MM.1S (cell line): Measurements from ENCODE around the gene AUTS2.

Experiments
- DNase-seq: peaks from one replicate; pipeline ENCODE4 v3.0.0-alpha.2; 2015
- H2AFZ ChIP-seq: fragments of 300-600 bp; sonication (generic); 2 replicates; pipeline ENCODE4 v1.6.0; 2016; ENCODE audit warnings: antibody characterized with exemption, low read length
- H3F3A ChIP-seq: fragments of 300-600 bp; sonication (generic); 2 replicates; pipeline ENCODE4 v1.6.1; 2016; ENCODE audit warnings: mild to moderate bottlenecking, antibody characterized with exemption, low read length, moderate library complexity, mixed read lengths; ENCODE audit not compliant: insufficient read depth
- H3K27ac ChIP-seq: fragments of 300-600 bp; sonication (generic); 2 replicates; pipeline ENCODE4 v1.5.1; 2016; ENCODE audit warnings: mild to moderate bottlenecking, low read length
- H3K27me3 ChIP-seq: fragments of 300-600 bp; sonication (generic); replicated peaks from 2 replicates; pipeline ENCODE4 v1.6.0; 2016; ENCODE audit warnings: low read length; ENCODE audit not compliant: insufficient read depth
- H3K36me3 ChIP-seq: fragments of 300-600 bp; sonication (generic); replicated peaks from 2 replicates; pipeline ENCODE4 v1.6.1; 2016; ENCODE audit warnings: mild to moderate bottlenecking, low read length, mixed read lengths; ENCODE audit not compliant: insufficient read depth
- H3K4me1 ChIP-seq: fragments of 300-600 bp; sonication (generic); 2 replicates; pipeline ENCODE4 v1.6.1; 2016; ENCODE audit warnings: low read length, mixed read lengths
- H3K4me2 ChIP-seq: fragments of 300-600 bp; sonication (generic); 2 replicates; pipeline ENCODE4 v1.6.0; 2016; ENCODE audit warnings: low read depth, low read length
- H3K4me3 ChIP-seq: fragments of 300-600 bp; sonication (generic); 2 replicates; pipeline ENCODE4 v1.5.1; 2016; ENCODE audit warnings: low read length, mixed read lengths
- H3K79me2 ChIP-seq: fragments of 300-600 bp; sonication (generic); 2 replicates; pipeline ENCODE4 v1.6.1; 2016; ENCODE audit warnings: mixed run types, low read length, mixed read lengths
- H3K9ac ChIP-seq: fragments of 300-600 bp; sonication (generic); 2 replicates; pipeline ENCODE4 v1.6.1; 2016; ENCODE audit warnings: low read length, mixed read lengths
- H3K9me2 ChIP-seq: fragments of 300-600 bp; sonication (generic); replicated peaks from 2 replicates; pipeline ENCODE4 v1.6.1; 2016; ENCODE audit warnings: mild to moderate bottlenecking, low read length, mixed read lengths; ENCODE audit not compliant: insufficient read depth
- H3K9me3 ChIP-seq: fragments of 300-600 bp; sonication (generic); replicated peaks from 2 replicates; pipeline ENCODE4 v1.6.1; 2016; ENCODE audit warnings: mild to moderate bottlenecking, low read length, mixed read lengths; ENCODE audit not compliant: insufficient read depth
- H4K20me1 ChIP-seq: fragments of 300-600 bp; sonication (generic); 2 replicates; pipeline ENCODE4 v1.6.1; 2016; ENCODE audit warnings: mild to moderate bottlenecking, low read length, moderate library complexity, mixed read lengths; ENCODE audit not compliant: insufficient read depth
- EZH2 ChIP-seq: fragments of 300-600 bp; sonication (generic); optimal IDR thresholded peaks from 2 replicates; pipeline ENCODE3; 2017; ENCODE audit warnings: low read depth, mild to moderate bottlenecking, antibody characterized with exemption, low read length, mixed read lengths
- EZH2phosphoT487 ChIP-seq: fragments of 300-600 bp; sonication (generic); IDR thresholded peaks from 2 replicates; pipeline ENCODE4 v1.6.1; 2018; ENCODE audit warnings: antibody characterized with exemption, low read length
- TF ChIP-seq, protein P1 (sequence below): fragments of 300-600 bp; sonication (generic); IDR thresholded peaks from 2 replicates; pipeline ENCODE4 v1.5.1; 2016; ENCODE audit warnings: antibody characterized with exemption, low read length, mixed read lengths

The AUTS2 gene

DNA sequence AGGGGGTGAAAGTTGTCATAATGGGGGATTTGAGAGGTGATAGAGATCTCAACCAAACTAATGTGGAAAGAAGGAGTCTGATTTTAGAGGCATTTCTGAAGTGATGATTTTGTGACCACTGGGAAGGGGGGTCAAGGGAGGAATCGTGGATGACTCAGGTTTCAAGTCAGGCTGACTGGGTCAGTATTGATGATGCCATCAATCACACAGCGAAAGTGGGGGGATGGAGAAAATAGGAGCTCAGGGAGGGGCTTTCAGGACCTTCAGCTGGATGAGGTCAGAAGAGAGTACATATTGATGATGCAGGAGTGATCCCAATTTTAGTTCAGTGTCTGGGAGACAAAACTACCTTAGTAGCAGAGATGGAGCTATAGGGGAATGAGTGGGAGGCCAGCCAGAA, 852.5 kb downstream of the AUTS2 start:
- H3K4me2 ChIP-seq: no peak overlapping the region
- DNase-seq: no peak

DNA sequence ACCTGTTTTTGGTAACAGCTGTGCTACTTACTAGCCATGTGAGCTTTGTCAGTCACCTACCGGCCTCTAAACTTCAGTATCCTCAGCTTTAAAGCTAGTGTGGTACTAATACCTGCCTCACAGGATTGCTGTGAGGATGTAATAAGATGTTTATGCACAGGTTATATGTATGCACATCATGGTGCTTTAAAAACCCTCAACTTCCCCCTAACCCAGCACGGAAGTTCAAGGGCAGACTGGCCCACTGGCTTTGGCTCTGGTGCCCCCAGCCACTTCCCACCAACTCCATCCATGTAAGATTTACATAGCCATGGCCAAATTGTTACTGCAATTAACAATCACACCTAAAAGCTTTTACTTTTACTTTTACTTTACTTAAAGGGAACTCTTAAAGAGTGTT, 857.6 kb downstream of the AUTS2 start:
- H2AFZ ChIP-seq: no peak overlapping the region
- no peaks in the 10 kb centered on the region for H4K20me1 ChIP-seq
- H3K9me2 ChIP-seq: no peaks in the 10 kb centered on the region
- H3K4me2 ChIP-seq: no peak overlapping the region
- DNase-seq: no peak
- H3K4me3 ChIP-seq: no peak overlapping the region
- H3K9ac ChIP-seq: no peak overlapping the region
- TF ChIP-seq EZH2phosphoT487 (no peak), EZH2 (no peak)
- TF ChIP-seq, protein P1, sequence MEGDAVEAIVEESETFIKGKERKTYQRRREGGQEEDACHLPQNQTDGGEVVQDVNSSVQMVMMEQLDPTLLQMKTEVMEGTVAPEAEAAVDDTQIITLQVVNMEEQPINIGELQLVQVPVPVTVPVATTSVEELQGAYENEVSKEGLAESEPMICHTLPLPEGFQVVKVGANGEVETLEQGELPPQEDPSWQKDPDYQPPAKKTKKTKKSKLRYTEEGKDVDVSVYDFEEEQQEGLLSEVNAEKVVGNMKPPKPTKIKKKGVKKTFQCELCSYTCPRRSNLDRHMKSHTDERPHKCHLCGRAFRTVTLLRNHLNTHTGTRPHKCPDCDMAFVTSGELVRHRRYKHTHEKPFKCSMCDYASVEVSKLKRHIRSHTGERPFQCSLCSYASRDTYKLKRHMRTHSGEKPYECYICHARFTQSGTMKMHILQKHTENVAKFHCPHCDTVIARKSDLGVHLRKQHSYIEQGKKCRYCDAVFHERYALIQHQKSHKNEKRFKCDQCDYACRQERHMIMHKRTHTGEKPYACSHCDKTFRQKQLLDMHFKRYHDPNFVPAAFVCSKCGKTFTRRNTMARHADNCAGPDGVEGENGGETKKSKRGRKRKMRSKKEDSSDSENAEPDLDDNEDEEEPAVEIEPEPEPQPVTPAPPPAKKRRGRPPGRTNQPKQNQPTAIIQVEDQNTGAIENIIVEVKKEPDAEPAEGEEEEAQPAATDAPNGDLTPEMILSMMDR: no peak
- no peaks in the 10 kb centered on the region for H3K4me1 ChIP-seq
- no peaks in the 10 kb centered on the region for H3K9me3 ChIP-seq
- no peaks in the 10 kb centered on the region for H3F3A ChIP-seq
- no peaks in the 10 kb centered on the region for H3K36me3 ChIP-seq
- no peak overlapping the region for H3K27ac ChIP-seq
- H3K27me3 ChIP-seq: no peaks in the 10 kb centered on the region
- no peaks in the 10 kb centered on the region for H3K79me2 ChIP-seq

More for the DNA sequence above, 852.5 kb downstream of the AUTS2 start:
- Histone ChIP-seq H3K4me1 (no peaks in the 10 kb centered on the region), H3K9ac (no peak overlapping the region), H3K27me3 (no peaks in the 10 kb centered on the region), H3F3A (no peaks in the 10 kb centered on the region), H3K79me2 (no peaks in the 10 kb centered on the region), H3K36me3 (no peaks in the 10 kb centered on the region), H3K4me3 (no peak overlapping the region), H3K9me2 (no peaks in the 10 kb centered on the region), H4K20me1 (no peaks in the 10 kb centered on the region), H3K27ac (no peak overlapping the region), H3K9me3 (no peaks in the 10 kb centered on the region), H2AFZ (no peak overlapping the region)
- no peak for TF ChIP-seq EZH2phosphoT487
- no peak for TF ChIP-seq EZH2
- TF ChIP-seq, protein P1: no peak

DNA sequence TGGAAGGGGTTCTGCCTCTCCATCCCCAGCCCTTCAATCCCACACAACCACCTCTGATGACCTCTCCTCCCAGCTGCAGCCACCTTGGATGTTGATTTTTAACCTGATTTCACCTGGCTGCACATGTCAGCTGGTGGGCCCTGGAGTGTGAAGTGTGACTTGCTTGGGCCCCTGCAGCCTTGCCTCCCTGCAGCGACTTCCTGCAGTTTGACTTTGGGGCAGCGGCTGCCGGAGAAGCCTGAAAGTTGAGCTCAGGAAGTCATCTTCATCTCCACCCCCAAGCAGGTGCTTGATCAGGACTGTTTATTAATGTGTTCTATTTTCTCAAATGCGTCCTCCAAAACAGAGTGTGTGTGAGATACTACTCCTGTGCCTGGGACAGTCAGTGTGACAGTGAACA, 858.4 kb downstream of the AUTS2 start:
- H3K27ac ChIP-seq: no peak overlapping the region
- no peaks in the 10 kb centered on the region for H3K27me3 ChIP-seq
- TF ChIP-seq, protein P1: no peak
- TF ChIP-seq EZH2phosphoT487 (no peak), EZH2 (no peak)

More for the DNA sequence above, 858.4 kb downstream of the AUTS2 start:
- H3K9me3 ChIP-seq: no peaks in the 10 kb centered on the region
- no peaks in the 10 kb centered on the region for H3K79me2 ChIP-seq
- H3K9ac ChIP-seq: no peak overlapping the region
- H3K4me1 ChIP-seq: no peaks in the 10 kb centered on the region
- H3F3A ChIP-seq: no peaks in the 10 kb centered on the region
- no peaks in the 10 kb centered on the region for H3K9me2 ChIP-seq
- H3K4me2 ChIP-seq: no peak overlapping the region
- H4K20me1 ChIP-seq: no peaks in the 10 kb centered on the region
- no peaks in the 10 kb centered on the region for H3K36me3 ChIP-seq
- H3K4me3 ChIP-seq: no peak overlapping the region
- DNase-seq: no peak
- H2AFZ ChIP-seq: no peak overlapping the region
